Uterus (tissue), 2 donors: ENCODE data around the gene AUNIP.

ENCODE experiments used
- CTCF ChIP-seq, 4 experiments: fragments of 200-600 bp in 2 of 4; fragments of 450-650 bp in 2 of 4; sonication (generic) in 2 of 4; IDR thresholded peaks; one replicate each; pipeline ENCODE4 v1.5.1; 2016 to 2019; ENCODE audit warnings: antibody characterized with exemption in 4 of 4, mild to moderate bottlenecking in 2 of 4, moderate library complexity in 1 of 4
- POLR2A ChIP-seq, 2 donors: fragments of 450-650 bp; IDR thresholded peaks; one replicate each; pipeline ENCODE4 v1.6.1; 2016; ENCODE audit warnings: antibody characterized with exemption in 2 of 2, mild to moderate bottlenecking in 1 of 2, moderate library complexity in 1 of 2

GRCh38 chr1:25809929-25810328 is 49.3 kb downstream of the AUNIP start:
- no peak for TF ChIP-seq CTCF (IDR thresholded peaks at IDR 0.05)
- no peak for TF ChIP-seq POLR2A (IDR thresholded peaks at IDR 0.05)
